Activated T-cell treated with anti-CD3 and anti-CD28 coated beads, Interleukin-2, amount 50 U/mL, for 24 hours (primary cell): Measurements from ENCODE around the gene PER1.

Source experiments
- DNase-seq: peaks from one replicate; pipeline ENCODE4 v3.0.0-alpha.2; 2020
- H3K27ac Mint-ChIP-seq: 2 replicates; pipeline ENCODE4 v1.8.0; 2020; ENCODE audit warnings: mild to moderate bottlenecking, mixed read lengths
- H3K27me3 Mint-ChIP-seq: 2 replicates; pipeline ENCODE4 v1.8.0; 2020; ENCODE audit warnings: mixed read lengths
- H3K36me3 Mint-ChIP-seq: 2 replicates; pipeline ENCODE4 v1.8.0; 2020; ENCODE audit warnings: low read depth, mixed read lengths
- H3K4me1 Mint-ChIP-seq: 2 replicates; pipeline ENCODE4 v1.8.0; 2020; ENCODE audit warnings: low read depth, mixed read lengths
- H3K4me3 Mint-ChIP-seq: 2 replicates; pipeline ENCODE4 v1.8.0; 2020; ENCODE audit warnings: mild to moderate bottlenecking, moderate library complexity, mixed read lengths
- H3K9me3 Mint-ChIP-seq: 2 replicates; pipeline ENCODE4 v1.8.0; 2020; ENCODE audit warnings: mixed read lengths

PER1 gene

DNA sequence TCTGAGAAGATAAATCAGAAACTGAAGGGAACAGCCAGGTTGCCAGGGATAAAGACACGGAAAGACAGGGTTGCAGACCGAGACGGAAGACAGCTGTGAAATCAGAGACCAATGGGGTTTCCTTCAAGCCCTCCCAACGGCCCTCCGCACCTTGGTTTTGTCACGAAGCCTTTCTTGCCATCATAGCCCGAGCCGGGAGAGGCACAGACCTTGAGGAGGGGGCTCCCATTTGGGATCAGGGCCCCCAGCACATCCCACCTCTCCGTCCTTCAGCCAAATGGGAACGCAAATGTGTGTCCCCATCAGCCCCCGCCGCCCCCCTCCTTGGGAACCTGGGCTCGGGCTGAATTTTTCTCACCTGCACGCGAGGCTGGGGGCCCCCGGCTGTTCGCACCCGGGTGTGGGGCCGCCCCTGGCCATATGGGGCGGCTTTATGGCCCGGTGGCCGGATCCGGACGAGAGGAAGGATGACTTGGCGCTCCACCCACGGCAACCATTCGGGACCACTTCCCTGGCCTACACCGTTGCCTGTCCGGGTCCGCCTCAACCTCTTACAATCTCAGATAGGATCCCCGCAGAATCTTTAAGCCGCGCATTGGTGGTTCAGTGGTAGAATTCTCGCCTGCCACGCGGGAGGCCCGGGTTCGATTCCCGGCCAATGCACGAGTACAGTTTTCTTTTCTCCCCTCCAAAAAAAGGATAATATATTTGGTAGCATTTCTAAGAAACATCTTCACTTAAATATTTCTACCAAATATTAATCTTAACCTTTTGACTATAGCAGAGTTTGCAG is 26.9 kb downstream of the PER1 start:
- peaks cover 43% of the 10 kb centered on the region for H3K27me3 Mint-ChIP-seq
- peak; percentile 97 for DNase-seq
- H3K4me3 Mint-ChIP-seq, result peak overlapping the region; percentile 82
- H3K9me3 Mint-ChIP-seq, result no peaks in the 10 kb centered on the region
- peaks cover 57% of the 10 kb centered on the region for H3K4me1 Mint-ChIP-seq
- H3K27ac Mint-ChIP-seq, result peak overlapping the region; percentile 97
- H3K36me3 Mint-ChIP-seq, result peaks cover 2% of the 10 kb centered on the region

GRCh38 chr17:8124350-8125153 is 27.7 kb downstream of the PER1 start:
- Mint-ChIP-seq H3K36me3 (peaks cover 2% of the 10 kb centered on the region), H3K9me3 (no peaks in the 10 kb centered on the region), H3K4me3 (peak overlapping the region; percentile 82), H3K4me1 (peaks cover 65% of the 10 kb centered on the region), H3K27me3 (peaks cover 43% of the 10 kb centered on the region), H3K27ac (peak overlapping the region; percentile 97)
- peak; percentile 61 for DNase-seq

- Mint-ChIP-seq H3K4me3 (peak within 1 kb of the TSS; percentile 82), H3K4me1 (peaks cover 69% of the 10 kb centered on the region), H3K27ac (peak within 1 kb of the TSS; percentile 97), H3K9me3 (no peaks in the 10 kb centered on the region), H3K27me3 (peaks cover 43% of the 10 kb centered on the region), H3K36me3 (peaks cover 2% of the 10 kb centered on the region)
- DNase-seq, result peak; percentile 57
Observed at GRCh38 chr17:8123695-8124349, 28.4 kb downstream of the PER1 start, which contains the start of gene HES7. Gene HES7, minus strand, starts transcription at chr17:8124106. Its CDS starts 22 bp downstream, at chr17:8124084.

DNA sequence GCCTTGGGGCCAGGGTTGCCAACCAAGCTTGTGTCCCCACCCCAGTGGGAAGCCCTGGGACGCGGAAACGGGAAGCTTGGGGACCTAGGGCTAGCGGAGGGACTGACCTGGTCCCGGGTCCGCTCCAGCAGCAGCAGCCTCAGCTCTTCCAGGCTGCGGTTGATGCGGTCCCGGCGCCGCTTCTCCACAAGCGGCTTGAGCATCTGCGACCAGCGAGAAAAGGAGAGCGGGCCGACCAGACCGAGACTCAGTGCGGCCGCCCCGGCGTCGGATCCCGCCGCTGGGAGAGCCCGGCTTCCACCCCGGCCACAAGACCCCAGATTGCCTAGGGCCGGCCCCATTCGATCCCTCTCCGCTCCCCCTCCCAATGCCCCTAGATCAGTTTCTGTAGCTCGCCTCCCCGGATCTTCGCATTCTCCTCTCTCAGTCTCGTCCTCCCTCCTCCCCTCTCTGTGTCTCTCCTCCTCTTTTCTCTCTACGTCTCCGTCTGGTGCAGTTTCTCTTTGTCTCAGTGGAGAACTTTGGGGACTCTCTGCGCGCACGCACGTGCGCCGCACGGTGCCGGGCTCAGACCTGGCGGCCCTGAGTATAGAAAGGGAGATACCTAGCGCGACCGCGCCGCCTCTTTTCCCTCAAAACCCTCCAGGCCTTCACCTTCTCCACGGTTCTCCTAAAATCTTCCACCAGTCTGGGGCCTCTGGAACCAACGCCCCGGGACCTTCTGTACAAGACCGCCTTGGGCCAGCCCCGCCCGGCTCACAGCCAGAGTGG is 29.1 kb downstream of the PER1 start:
- Mint-ChIP-seq H3K36me3 (peaks cover 4% of the 10 kb centered on the region), H3K9me3 (no peaks in the 10 kb centered on the region), H3K27ac (peak overlapping the region; percentile 28), H3K4me3 (peak overlapping the region; percentile 82), H3K27me3 (peaks cover 46% of the 10 kb centered on the region), H3K4me1 (peaks cover 75% of the 10 kb centered on the region)
- peak; percentile 76 for DNase-seq

DNA sequence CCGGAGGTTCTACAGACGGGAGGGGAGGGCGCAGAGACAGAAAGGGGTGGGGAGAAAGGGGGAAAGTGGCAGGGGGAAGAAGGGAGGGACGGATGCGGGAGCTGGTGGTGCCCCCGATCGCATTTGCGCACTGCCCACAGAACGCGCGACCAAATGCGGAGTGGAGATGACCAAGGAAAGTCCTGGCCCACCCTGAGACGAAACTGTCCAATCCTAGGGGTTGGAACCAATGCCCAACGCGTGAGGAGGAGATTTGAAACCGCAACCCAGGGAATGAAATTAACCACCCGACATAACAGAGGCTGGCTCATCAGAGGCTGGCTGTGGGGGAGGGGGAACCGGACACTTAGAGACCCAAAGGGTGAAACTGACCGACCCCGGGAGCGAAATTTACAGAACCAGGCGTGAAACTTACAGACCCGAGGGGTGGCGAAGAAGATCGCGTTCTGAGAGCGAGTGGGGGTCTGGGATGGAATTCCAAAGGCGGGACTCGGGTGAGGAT is 29.7 kb downstream of the PER1 start:
- DNase-seq, result peak; percentile 55
- peaks cover 81% of the 10 kb centered on the region for H3K4me1 Mint-ChIP-seq
- H3K27ac Mint-ChIP-seq, result no peak overlapping the region
- peaks cover 52% of the 10 kb centered on the region for H3K27me3 Mint-ChIP-seq
- no peaks in the 10 kb centered on the region for H3K9me3 Mint-ChIP-seq
- H3K36me3 Mint-ChIP-seq, result peaks cover 4% of the 10 kb centered on the region
- peak overlapping the region; percentile 82 for H3K4me3 Mint-ChIP-seq

DNA sequence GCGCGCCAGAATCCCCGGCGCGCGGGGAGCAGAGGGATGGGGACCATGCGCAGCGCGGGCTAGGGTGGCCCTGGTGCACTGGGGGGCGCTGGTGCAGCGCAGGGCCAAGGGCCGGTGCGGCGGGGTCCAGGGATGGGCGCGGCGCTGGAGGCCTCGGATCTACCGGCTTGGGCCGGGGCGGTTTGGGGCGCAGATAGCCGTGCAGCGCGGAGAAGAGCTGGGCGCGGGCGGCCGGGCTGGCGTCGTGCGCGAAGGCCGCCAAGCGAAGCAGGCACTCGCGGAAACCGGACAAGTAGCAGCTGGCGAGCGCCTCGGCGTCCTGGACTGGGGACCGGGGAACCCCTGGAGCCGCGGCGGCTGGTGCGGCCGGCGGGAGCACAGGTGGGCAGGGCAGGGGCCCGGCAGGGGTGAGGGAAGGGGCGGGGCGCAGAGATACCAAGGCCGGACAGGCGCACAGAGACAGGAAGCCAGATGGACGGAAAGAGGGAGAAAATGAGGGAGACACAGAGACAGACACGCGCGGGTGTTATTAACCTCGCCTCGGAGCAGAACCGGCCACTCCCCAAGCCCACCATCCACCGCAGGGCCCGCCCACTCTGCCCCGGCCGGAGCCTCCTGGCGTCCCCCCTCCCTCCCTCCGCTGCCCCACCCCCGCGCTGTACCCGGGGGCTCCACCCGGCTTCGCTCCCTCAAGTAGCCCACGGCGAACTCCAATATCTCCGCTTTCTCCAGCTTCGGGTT is 30.4 kb downstream of the PER1 start:
- Mint-ChIP-seq H3K36me3 (peaks cover 4% of the 10 kb centered on the region), H3K4me3 (peak overlapping the region; percentile 82), H3K27ac (no peak overlapping the region), H3K4me1 (peaks cover 78% of the 10 kb centered on the region), H3K9me3 (no peaks in the 10 kb centered on the region), H3K27me3 (peaks cover 52% of the 10 kb centered on the region)
- peak; percentile 79 for DNase-seq

DNA sequence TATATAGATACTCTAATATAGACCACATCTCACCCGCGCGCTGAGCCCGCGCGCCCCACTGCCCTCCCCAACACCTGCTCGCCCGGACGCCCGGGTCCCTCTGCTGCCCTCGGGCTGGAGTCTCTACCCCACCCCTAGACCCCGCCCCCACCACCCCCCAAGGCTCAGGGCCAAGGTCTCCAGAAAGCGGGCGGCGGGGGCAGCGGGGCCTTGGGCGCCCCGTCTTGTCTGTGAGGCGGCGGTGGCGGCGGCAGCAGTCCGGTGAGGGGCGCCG is 30.9 kb downstream of the PER1 start:
- H3K27me3 Mint-ChIP-seq, result peaks cover 57% of the 10 kb centered on the region
- peaks cover 77% of the 10 kb centered on the region for H3K4me1 Mint-ChIP-seq
- H3K9me3 Mint-ChIP-seq, result no peaks in the 10 kb centered on the region
- peak overlapping the region; percentile 82 for H3K4me3 Mint-ChIP-seq
- no peak overlapping the region for H3K27ac Mint-ChIP-seq
- peaks cover 4% of the 10 kb centered on the region for H3K36me3 Mint-ChIP-seq
- no peak for DNase-seq

DNA sequence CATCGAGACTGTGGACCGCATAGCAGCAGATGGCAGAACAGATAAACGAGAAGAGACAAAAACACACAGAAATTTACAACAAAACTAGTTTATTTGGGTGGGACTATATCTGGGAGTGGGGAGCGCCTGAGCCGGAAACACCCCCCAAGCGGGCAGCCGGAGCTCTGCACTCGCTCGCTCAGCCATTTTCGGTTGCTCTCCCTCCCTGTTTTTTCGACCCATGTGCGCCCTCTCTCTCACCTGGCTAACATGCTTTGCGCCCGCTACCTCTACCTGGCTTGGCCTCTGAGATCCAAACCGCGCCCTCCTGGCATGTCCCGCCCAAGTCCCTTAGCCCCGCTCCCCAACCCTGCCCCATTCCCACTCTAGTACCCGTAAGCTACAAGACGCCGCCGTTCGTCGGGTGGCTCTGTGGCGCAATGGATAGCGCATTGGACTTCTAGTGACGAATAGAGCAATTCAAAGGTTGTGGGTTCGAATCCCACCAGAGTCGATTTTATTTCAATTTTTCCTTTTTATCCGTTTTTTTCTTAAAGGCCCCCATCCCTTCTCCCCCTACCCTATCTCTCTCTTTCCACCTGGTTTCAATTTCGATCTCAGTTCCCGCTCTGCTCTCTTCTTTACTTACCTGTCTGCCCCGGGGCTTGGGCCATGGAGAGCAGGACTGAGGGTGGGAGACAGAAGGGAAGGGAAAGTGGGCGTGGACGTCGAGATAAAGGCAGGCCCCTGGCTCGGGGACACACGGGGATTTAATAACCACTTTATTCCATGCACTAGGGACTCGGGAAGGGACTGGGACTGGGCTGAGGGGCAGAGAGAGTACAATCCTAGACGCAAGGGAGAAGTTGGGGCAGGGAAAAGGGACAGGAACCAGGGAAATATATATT is 31.4 kb downstream of the PER1 start:
- peaks cover 73% of the 10 kb centered on the region for H3K4me1 Mint-ChIP-seq
- DNase-seq, result peak; percentile 94
- H3K27me3 Mint-ChIP-seq, result peaks cover 61% of the 10 kb centered on the region
- H3K4me3 Mint-ChIP-seq, result peak overlapping the region; percentile 82
- no peaks in the 10 kb centered on the region for H3K9me3 Mint-ChIP-seq
- H3K36me3 Mint-ChIP-seq, result peaks cover 4% of the 10 kb centered on the region
- peak overlapping the region; percentile 98 for H3K27ac Mint-ChIP-seq

DNA sequence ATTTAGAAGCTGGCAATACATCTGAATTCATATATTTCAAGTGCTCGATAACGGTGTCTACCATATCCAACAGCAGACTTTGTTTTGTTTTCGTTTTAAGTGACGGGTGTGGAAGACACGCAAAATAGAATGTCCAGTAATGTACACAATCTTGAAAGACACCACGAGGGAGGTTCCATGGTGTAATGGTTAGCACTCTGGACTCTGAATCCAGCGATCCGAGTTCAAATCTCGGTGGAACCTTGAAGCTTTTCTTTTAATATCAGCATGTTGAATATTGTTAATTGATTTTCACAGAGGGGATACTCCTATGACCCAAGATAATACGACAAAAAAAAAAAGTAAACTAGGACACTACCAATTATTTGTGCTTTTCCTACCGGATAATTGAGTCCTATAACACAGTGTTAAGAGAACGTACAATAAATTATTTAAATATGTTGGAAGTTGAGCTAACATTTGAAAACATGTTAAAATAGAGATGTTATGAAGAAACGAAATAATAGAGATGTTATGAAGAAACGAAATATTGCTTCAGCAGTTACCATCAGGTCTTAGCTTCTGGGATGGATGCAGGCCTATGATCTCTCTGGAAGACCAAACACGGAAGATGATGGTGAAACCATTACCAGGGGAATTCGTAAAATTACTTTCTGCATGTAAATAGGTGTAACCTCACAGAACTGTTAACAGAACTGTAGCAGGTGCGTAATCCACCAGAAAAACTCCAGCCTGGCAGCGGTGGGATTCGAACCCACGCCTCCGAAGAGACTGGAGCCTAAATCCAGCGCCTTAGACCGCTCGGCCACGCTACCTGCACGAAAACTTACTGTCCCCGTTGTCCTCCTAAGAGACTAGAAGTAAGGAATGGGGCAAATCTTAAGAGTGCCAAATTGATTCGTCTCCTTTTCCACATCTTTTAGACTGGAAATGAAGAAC is 32.4 kb downstream of the PER1 start:
- Mint-ChIP-seq H3K27me3 (peaks cover 64% of the 10 kb centered on the region), H3K4me1 (peaks cover 64% of the 10 kb centered on the region), H3K36me3 (peaks cover 4% of the 10 kb centered on the region), H3K27ac (peak overlapping the region; percentile 98), H3K4me3 (peak overlapping the region; percentile 82), H3K9me3 (no peaks in the 10 kb centered on the region)
- DNase-seq, result peak; percentile 94

- H3K36me3 Mint-ChIP-seq, result peaks cover 4% of the 10 kb centered on the region
- peak; percentile 91 for DNase-seq
- H3K4me3 Mint-ChIP-seq, result peak overlapping the region; percentile 82
- H3K27me3 Mint-ChIP-seq, result peaks cover 64% of the 10 kb centered on the region
- peak overlapping the region; percentile 98 for H3K27ac Mint-ChIP-seq
- H3K9me3 Mint-ChIP-seq, result no peaks in the 10 kb centered on the region
- peaks cover 55% of the 10 kb centered on the region for H3K4me1 Mint-ChIP-seq
Observed at GRCh38 chr17:8118769-8119580, 33.2 kb downstream of the PER1 start.

DNA sequence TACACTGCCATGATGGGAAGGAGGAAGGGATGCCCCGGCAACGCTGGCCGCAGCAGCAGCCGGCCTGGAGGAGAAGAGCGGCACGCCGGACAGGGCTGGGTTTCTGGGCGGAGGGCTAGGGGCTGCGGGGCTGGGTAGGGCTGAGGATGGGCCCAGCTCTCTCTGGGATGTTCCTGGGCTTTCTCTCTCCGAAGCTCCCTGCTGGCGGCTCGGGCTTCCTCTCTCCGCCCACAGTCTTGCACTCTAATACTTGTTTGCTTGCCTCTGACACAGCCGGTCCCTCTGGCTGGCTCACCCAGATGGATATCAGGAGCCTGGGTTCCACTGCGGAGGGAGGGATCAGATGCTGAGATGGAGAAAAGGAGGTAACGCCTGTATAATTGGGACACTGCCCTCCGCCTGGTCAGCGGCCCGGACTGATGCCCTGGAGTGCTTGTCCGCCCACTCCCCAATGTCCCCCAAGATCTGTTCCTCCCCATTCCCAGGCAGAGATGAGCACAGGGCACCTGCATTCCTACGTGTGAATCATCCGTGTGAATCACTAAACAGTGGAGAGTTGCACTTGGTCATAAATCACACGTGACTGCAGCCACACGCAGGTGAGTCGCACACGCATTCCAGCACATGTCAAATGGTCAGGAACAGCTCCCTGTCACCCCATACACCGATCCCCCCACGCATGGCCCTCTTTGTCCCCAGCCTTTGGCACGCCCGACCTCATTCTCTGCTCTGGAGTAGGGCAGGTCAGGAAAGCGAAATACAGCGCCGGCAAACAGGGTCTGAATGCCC is 34.0 kb downstream of the PER1 start, which contains the start of gene ALOXE3:
ALOXE3 (minus strand) TSS at position 535 of the 789 bp plus-strand sequence; CDS start at position 11, 524 bp downstream.
- H3K4me1 Mint-ChIP-seq, result peaks cover 47% of the 10 kb centered on the region

More for the DNA sequence above, 34.0 kb downstream of the PER1 start, which contains the start of gene ALOXE3:
- peaks cover 61% of the 10 kb centered on the region for H3K27me3 Mint-ChIP-seq
- H3K36me3 Mint-ChIP-seq, result peaks cover 4% of the 10 kb centered on the region
- no peaks in the 10 kb centered on the region for H3K9me3 Mint-ChIP-seq
- H3K27ac Mint-ChIP-seq, result peak within 1 kb of the TSS; percentile 96
- DNase-seq, result no peak
- peak within 1 kb of the TSS; percentile 82 for H3K4me3 Mint-ChIP-seq
